Parathyroid adenoma (tissue), 2 donors: ENCODE results near the gene PRDM2.

ENCODE experiments used
- H2AFZ ChIP-seq: fragments of 300-600 bp; sonication (generic); one replicate; pipeline ENCODE4 v1.7.0; 2017; ENCODE audit warnings: antibody characterized with exemption, mild to moderate bottlenecking
- H3K27ac ChIP-seq: fragments of 300-600 bp; sonication (generic); one replicate; pipeline ENCODE4 v1.7.0; 2017
- H3K27me3 ChIP-seq: fragments of 300-600 bp; sonication (generic); one replicate; pipeline ENCODE4 v1.7.0; 2017; ENCODE audit warnings: low read length; ENCODE audit not compliant: control insufficient read depth, insufficient read depth
- H3K36me3 ChIP-seq: fragments of 300-600 bp; sonication (generic); one replicate; pipeline ENCODE4 v1.7.0; 2017; ENCODE audit warnings: low read length; ENCODE audit not compliant: control insufficient read depth, insufficient read depth
- H3K4me1 ChIP-seq: fragments of 300-600 bp; sonication (generic); one replicate; pipeline ENCODE4 v1.7.0; 2017; ENCODE audit warnings: control low read depth
- H3K4me2 ChIP-seq: fragments of 300-600 bp; sonication (generic); one replicate; pipeline ENCODE4 v1.7.0; 2017; ENCODE audit warnings: low read length
- H3K4me3 ChIP-seq: fragments of 300-600 bp; sonication (generic); one replicate; pipeline ENCODE4 v1.7.0; 2017; ENCODE audit warnings: low read depth, low read length
- H3K79me2 ChIP-seq: fragments of 300-600 bp; sonication (generic); one replicate; pipeline ENCODE4 v1.7.0; 2017; ENCODE audit warnings: control low read depth
- H3K9ac ChIP-seq: fragments of 300-600 bp; sonication (generic); one replicate; pipeline ENCODE4 v1.7.0; 2017; ENCODE audit warnings: mild to moderate bottlenecking
- H3K9me3 ChIP-seq: fragments of 300-600 bp; sonication (generic); one replicate; pipeline ENCODE4 v1.7.0; 2017; ENCODE audit warnings: low read length; ENCODE audit not compliant: control insufficient read depth
- TF ChIP-seq, protein P1 (sequence below): fragments of 300-600 bp; sonication (generic); IDR thresholded peaks from one replicate; pipeline ENCODE4 v1.7.0; 2017; ENCODE audit warnings: antibody characterized with exemption, mild to moderate bottlenecking
- donor health status: primary hyperparathyroidism.

The PRDM2 gene

DNA sequence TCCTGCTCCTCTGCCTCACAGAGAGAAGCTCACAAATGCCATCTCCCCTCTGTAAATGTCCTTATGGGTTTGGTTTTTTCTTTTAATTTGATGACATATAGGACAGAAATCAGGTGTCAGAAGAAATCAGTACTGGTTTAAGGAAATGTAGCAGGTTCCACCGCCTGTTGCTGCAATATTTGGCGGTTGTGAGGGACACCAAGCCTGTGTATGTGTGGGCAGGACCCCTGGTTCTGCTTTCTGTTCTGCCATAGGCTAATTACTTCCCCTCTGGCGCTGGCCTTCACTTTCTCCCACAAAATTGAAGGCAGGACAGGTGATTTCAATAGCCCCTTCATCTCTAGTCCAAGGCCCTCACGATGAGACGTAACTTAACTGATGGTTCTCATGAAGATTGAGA lies 69.2 kb downstream of the PRDM2 start:
- no peaks in the 10 kb centered on the region for H3K27me3 ChIP-seq
- H3K9ac ChIP-seq = no peak overlapping the region
- TF ChIP-seq, protein P1, sequence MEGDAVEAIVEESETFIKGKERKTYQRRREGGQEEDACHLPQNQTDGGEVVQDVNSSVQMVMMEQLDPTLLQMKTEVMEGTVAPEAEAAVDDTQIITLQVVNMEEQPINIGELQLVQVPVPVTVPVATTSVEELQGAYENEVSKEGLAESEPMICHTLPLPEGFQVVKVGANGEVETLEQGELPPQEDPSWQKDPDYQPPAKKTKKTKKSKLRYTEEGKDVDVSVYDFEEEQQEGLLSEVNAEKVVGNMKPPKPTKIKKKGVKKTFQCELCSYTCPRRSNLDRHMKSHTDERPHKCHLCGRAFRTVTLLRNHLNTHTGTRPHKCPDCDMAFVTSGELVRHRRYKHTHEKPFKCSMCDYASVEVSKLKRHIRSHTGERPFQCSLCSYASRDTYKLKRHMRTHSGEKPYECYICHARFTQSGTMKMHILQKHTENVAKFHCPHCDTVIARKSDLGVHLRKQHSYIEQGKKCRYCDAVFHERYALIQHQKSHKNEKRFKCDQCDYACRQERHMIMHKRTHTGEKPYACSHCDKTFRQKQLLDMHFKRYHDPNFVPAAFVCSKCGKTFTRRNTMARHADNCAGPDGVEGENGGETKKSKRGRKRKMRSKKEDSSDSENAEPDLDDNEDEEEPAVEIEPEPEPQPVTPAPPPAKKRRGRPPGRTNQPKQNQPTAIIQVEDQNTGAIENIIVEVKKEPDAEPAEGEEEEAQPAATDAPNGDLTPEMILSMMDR = no peak
- peaks cover 36% of the 10 kb centered on the region for H3K79me2 ChIP-seq
- H2AFZ ChIP-seq = no peak overlapping the region
- H3K9me3 ChIP-seq = no peaks in the 10 kb centered on the region
- peaks cover 5% of the 10 kb centered on the region for H3K4me1 ChIP-seq
- no peak overlapping the region for H3K4me2 ChIP-seq
- H3K36me3 ChIP-seq = no peaks in the 10 kb centered on the region
- no peak overlapping the region for H3K4me3 ChIP-seq
- H3K27ac ChIP-seq = no peak overlapping the region

DNA sequence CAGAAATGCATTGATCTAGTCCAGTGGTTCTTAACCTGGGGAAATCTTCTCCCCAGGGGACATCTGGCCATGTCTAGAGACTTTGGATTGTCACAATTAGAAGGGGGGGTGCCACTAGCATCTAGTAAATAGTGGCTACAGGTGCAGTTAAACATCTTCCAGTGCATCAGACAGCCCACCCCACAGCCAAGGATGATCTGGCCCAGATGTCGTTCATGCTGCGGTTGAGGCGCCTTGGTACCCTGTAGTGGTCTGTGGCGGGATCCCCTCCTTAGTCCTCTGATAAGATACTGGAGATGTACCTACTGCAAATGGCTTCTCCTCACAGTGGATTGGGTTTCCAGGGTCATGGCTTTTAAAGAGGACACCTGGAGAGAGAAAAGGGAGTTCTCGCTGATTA lies 69.8 kb downstream of the PRDM2 start:
- TF ChIP-seq, protein P1 = no peak
- H3K36me3 ChIP-seq = no peaks in the 10 kb centered on the region
- no peak overlapping the region for H3K4me3 ChIP-seq
- H3K4me1 ChIP-seq = peaks cover 2% of the 10 kb centered on the region
- H3K27ac ChIP-seq = no peak overlapping the region
- H3K9me3 ChIP-seq = no peaks in the 10 kb centered on the region
- no peak overlapping the region for H2AFZ ChIP-seq
- no peak overlapping the region for H3K4me2 ChIP-seq
- H3K9ac ChIP-seq = no peak overlapping the region
- peaks cover 38% of the 10 kb centered on the region for H3K79me2 ChIP-seq
- no peaks in the 10 kb centered on the region for H3K27me3 ChIP-seq

DNA sequence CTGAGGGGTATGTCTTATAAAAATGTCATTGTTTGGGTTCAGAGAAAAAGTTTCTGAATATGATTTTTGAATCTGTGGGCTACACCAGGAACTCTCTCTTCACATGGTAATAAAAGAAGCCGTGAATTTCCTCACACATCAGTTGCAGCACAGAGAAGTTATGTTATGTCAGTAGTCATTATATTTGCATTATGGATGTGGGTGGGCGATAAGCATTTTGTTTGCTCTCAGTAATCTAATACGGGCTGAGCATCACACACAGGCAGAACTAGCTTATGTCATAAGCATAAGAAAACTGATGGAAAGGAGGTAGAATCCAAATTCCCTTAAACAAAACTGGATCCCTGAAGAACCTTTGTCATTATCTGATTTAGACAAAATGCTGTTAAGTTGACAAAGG lies 70.8 kb downstream of the PRDM2 start:
- Histone ChIP-seq H3K9me3 (no peaks in the 10 kb centered on the region), H3K79me2 (peaks cover 34% of the 10 kb centered on the region), H3K4me3 (no peak overlapping the region), H3K36me3 (no peaks in the 10 kb centered on the region), H3K27me3 (no peaks in the 10 kb centered on the region), H3K4me2 (no peak overlapping the region), H3K9ac (no peak overlapping the region), H2AFZ (no peak overlapping the region), H3K4me1 (peaks cover 2% of the 10 kb centered on the region), H3K27ac (no peak overlapping the region)
- TF ChIP-seq, protein P1 = no peak

DNA sequence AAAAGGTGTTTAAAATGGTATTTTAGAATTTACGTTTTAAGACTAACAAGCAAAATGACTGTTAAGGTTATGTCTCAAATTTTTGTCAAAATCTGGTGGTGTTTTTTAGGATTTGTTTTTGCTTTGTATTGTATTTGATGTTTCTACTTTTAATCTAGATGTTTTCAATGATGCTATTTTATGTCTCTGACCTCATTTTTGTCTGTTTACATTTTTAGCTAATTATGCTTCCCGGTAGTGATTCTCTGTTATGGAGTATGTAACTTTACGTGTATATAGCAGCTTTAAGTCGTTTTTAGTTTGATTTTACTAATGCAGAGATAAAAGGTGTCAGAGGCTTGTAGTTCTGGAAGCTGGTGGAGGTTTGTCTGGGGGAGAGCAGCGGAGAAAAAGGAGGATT lies 71.8 kb downstream of the PRDM2 start:
- Histone ChIP-seq H3K27me3 (no peaks in the 10 kb centered on the region), H3K4me2 (no peak overlapping the region), H3K36me3 (no peaks in the 10 kb centered on the region), H3K9ac (no peak overlapping the region), H3K79me2 (peaks cover 34% of the 10 kb centered on the region), H3K27ac (no peak overlapping the region), H3K4me1 (peaks cover 2% of the 10 kb centered on the region), H2AFZ (no peak overlapping the region), H3K9me3 (no peaks in the 10 kb centered on the region), H3K4me3 (no peak overlapping the region)
- TF ChIP-seq, protein P1 = no peak

DNA sequence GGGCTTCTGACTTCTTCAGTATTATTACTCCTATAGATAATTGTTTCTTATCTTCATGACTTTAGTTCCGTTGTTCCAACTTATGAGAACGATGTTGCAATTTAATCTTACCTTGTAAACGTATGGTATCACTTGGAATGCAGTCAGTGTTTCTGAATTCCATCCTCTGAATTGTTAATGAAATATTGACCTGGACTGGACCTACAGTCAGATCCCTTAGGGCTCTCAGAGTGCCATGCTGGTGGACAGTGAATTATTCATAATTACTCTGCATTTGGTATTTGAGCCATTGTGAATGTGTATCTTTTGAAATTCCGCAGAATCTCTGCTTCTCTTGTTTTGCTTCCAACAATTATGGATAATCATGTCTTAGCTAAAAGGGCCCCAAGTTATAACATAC lies 72.3 kb downstream of the PRDM2 start:
- H3K36me3 ChIP-seq = no peaks in the 10 kb centered on the region
- peaks cover 2% of the 10 kb centered on the region for H3K4me1 ChIP-seq
- no peak overlapping the region for H2AFZ ChIP-seq
- H3K9ac ChIP-seq = no peak overlapping the region
- H3K4me2 ChIP-seq = no peak overlapping the region
- H3K9me3 ChIP-seq = no peaks in the 10 kb centered on the region
- no peak overlapping the region for H3K27ac ChIP-seq
- TF ChIP-seq, protein P1 = no peak
- H3K79me2 ChIP-seq = peaks cover 34% of the 10 kb centered on the region
- H3K4me3 ChIP-seq = no peak overlapping the region
- H3K27me3 ChIP-seq = no peaks in the 10 kb centered on the region
